ENCODE measurements around the gene RALGAPB. TPM values are rescaled to one million over a fixed set of nuclear protein-coding genes. Genes with fewer than 3 reads are reported as not detected.

Gene RALGAPB
- total and polyA plus RNA-seq, 4 donors: 9.0 to 58.5 (median 21.3) TPM

DNA sequence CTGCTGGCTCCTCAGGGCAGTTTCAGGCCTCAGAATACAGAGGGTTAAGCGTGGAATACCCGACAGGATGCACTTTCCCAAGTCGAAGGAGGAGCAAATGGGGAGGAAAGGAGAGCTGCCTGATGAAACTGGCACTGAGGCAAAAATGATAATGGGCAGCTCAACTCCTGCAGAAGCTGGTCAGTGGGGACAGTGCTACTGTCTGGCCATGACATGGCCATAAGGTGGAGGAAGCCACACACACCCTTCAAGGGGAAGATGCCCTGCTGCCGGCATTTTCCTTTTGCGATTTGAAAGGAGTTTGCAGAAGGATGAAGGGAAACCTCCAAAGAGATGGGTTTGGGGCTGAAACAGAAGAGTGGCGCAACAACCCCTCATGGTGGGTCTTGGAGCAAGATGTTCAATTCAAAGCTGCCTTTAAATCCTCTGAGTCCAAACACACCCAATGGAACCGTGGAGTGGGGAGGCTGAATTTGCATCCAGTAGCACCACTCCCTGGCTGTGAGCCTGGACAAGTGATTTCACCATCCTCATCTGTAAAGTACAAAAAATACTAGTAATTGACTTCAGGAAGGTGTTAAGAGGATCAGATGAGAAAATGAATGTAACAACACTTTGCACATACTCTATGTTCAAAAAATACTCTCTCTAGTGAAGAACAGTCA lies 111.6 kb downstream of the RALGAPB start:
- Histone ChIP-seq H3K9me3 (ENCODE audit: control insufficient read depth in 4 of 4, insufficient read depth in 3 of 4, low read length in 3 of 4) (peaks cover 0 to 3% (median 0%) of the 10 kb centered on the region in 4 donors), H3K4me3 (no peak overlapping the region), H3K4me1 (ENCODE audit: control insufficient read depth in 5 of 5, insufficient read depth in 5 of 5, low read length in 5 of 5) (no peaks in the 10 kb centered on the region), H3K36me3 (ENCODE audit: control insufficient read depth in 4 of 4, insufficient read depth in 4 of 4, low read length in 4 of 4) (no peaks in the 10 kb centered on the region), H3K27me3 (ENCODE audit: control insufficient read depth in 3 of 3, insufficient read depth in 3 of 3, low read length in 2 of 3) (peaks cover 0 to 2% (median 0%) of the 10 kb centered on the region in 3 donors), H3K27ac (ENCODE audit: low read depth in 1 of 2, low read length in 1 of 2) (no peak overlapping the region), H3K9ac (ENCODE audit: insufficient read depth in 1 of 2, low read length in 2 of 2) (no peak overlapping the region)
- 49 to 52% methylated on average over 7 of the region's 7 CpGs for WGBS, 2 donors
- DNase-seq (no peak), ATAC-seq (ENCODE audit: insufficient read depth, low FRiP score) (no peak)
- TF ChIP-seq, protein P1, sequence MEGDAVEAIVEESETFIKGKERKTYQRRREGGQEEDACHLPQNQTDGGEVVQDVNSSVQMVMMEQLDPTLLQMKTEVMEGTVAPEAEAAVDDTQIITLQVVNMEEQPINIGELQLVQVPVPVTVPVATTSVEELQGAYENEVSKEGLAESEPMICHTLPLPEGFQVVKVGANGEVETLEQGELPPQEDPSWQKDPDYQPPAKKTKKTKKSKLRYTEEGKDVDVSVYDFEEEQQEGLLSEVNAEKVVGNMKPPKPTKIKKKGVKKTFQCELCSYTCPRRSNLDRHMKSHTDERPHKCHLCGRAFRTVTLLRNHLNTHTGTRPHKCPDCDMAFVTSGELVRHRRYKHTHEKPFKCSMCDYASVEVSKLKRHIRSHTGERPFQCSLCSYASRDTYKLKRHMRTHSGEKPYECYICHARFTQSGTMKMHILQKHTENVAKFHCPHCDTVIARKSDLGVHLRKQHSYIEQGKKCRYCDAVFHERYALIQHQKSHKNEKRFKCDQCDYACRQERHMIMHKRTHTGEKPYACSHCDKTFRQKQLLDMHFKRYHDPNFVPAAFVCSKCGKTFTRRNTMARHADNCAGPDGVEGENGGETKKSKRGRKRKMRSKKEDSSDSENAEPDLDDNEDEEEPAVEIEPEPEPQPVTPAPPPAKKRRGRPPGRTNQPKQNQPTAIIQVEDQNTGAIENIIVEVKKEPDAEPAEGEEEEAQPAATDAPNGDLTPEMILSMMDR (IDR thresholded peaks at IDR 0.05; ENCODE audit: control extremely low read depth, extremely low read depth): no peak

DNA sequence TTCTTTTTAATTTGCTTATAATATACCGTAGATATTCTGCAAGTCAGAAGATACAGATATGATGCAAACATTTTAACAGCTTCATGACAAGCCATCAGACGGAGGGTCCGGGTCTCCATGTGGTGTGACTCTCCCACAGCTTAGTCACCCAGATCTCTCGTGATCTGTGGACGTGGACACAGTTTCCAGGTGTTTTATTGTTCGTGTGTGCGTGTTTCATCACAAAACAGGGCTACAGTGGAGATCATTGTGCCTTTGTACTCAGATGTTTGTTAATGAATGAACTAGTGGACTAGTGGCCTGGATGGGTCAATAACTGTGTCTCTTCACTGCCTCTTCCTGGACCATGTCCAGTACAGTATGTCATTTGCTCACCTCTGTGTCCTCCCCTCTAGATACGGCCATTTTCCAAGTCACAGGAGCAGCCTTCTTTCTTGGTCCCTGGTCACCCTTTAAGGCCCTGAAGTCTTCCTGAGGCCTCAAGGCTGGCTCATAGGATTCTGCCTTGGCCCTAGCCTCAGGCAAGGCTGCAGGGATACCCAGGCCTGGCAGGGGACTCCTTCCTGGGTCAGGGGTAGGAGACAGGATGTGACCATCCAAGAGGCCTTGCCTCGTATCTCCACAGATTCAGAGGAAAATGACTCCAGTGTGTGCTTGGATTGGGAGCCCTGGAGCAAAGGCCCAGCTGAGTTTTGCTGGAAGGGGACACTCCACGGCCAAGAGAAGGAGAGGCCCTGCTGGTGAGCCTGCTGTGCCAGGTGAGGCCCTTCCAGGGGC lies 112.9 kb downstream of the RALGAPB start:
- Histone ChIP-seq H3K9ac (ENCODE audit: insufficient read depth in 1 of 2, low read length in 2 of 2) (no peak overlapping the region), H3K9me3 (ENCODE audit: control insufficient read depth in 4 of 4, insufficient read depth in 3 of 4, low read length in 3 of 4) (peaks cover 0 to 3% (median 0%) of the 10 kb centered on the region in 4 donors), H3K4me3 (no peak overlapping the region), H3K36me3 (ENCODE audit: control insufficient read depth in 4 of 4, insufficient read depth in 4 of 4, low read length in 4 of 4) (no peaks in the 10 kb centered on the region), H3K27me3 (ENCODE audit: control insufficient read depth in 3 of 3, insufficient read depth in 3 of 3, low read length in 2 of 3) (peaks cover 0 to 2% (median 2%) of the 10 kb centered on the region in 3 donors), H3K4me1 (ENCODE audit: control insufficient read depth in 5 of 5, insufficient read depth in 5 of 5, low read length in 5 of 5) (no peaks in the 10 kb centered on the region), H3K27ac (ENCODE audit: low read depth in 1 of 2, low read length in 1 of 2) (no peak overlapping the region)
- TF ChIP-seq, protein P1 (IDR thresholded peaks at IDR 0.05; ENCODE audit: control extremely low read depth, extremely low read depth): no peak
- ATAC-seq (ENCODE audit: insufficient read depth, low FRiP score) (no peak), DNase-seq (no peak)
- WGBS, 2 donors: 84 to 87% methylated on average over 10 of the region's 10 CpGs

DNA sequence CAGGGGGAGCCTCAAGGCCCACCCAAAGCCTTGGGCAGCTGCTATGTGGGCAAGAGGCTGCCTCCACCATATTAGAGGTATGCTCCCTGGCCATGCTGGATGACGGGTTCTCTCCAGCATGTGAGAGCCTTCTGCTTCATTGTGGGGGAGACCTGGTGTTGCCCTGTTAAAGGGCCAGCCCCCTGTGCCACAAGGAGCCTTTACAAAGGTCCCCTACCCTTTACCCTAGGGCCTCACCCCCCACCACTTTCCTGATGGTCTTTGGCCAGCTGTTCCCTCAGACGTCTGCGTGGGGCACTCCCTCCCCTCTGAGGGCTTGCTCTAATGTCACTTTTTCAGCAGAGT lies 113.5 kb downstream of the RALGAPB start:
- Histone ChIP-seq H3K4me1 (ENCODE audit: control insufficient read depth in 5 of 5, insufficient read depth in 5 of 5, low read length in 5 of 5) (no peaks in the 10 kb centered on the region), H3K27ac (ENCODE audit: low read depth in 1 of 2, low read length in 1 of 2) (no peak overlapping the region), H3K9ac (ENCODE audit: insufficient read depth in 1 of 2, low read length in 2 of 2) (no peak overlapping the region), H3K27me3 (ENCODE audit: control insufficient read depth in 3 of 3, insufficient read depth in 3 of 3, low read length in 2 of 3) (peaks cover 0 to 2% (median 2%) of the 10 kb centered on the region in 3 donors), H3K4me3 (no peak overlapping the region), H3K9me3 (ENCODE audit: control insufficient read depth in 4 of 4, insufficient read depth in 3 of 4, low read length in 3 of 4) (peaks cover 0 to 3% (median 0%) of the 10 kb centered on the region in 4 donors), H3K36me3 (ENCODE audit: control insufficient read depth in 4 of 4, insufficient read depth in 4 of 4, low read length in 4 of 4) (no peaks in the 10 kb centered on the region)
- TF ChIP-seq, protein P1 (IDR thresholded peaks at IDR 0.05; ENCODE audit: control extremely low read depth, extremely low read depth): no peak
- 73 to 79% methylated on average over 3 of the region's 3 CpGs for WGBS, 2 donors
- ATAC-seq (ENCODE audit: insufficient read depth, low FRiP score) (no peak), DNase-seq (no peak)

All from lung (tissue), 12 donors.